GM19395 (cell line): ENCODE measurements around the gene ERC1.

Source experiments
- ATAC-seq: cut with Tn5 transposase; IDR thresholded peaks from one replicate; pipeline ENCODE4 v1.9.1; 2021; ENCODE audit warnings: mild to moderate bottlenecking, moderate library complexity; ENCODE audit not compliant: unreplicated experiment

ERC1 gene

DNA sequence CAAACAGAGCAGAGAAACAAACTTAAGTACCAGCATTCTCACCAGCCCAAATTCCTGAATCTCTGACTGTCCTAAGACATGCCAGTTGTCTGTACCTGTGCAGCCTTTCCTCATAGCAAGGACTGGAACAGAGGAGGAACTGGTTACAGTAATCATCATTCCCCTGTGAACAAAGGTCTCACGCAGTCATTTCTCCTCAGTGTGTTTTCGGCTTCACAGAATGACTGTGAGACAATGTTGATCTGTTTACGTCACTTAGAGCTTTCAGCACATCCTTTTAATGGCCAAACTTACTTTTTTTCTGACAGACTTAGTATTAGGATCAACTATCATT lies 434.3 kb downstream of the ERC1 start:
- no peak for ATAC-seq

DNA sequence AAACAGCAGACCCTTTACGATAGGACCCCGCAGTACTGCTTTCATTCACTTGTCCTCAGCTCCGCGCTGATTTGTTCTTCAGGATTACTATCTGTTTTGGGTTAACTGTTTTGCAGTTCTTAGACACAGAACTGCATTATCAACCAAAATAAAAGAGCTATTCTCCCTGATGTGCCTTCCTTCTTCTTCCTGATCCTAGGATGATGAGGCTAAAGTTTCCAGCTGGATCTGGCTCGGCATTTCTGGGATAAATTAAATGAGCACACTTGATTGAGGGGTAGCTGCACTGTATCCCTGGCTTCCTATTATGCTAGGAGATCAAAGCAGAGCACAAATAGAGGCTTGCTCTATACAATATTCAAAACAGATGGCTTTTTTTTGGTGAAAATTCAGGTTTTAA lies 437.6 kb downstream of the ERC1 start:
- ATAC-seq, result no peak

DNA sequence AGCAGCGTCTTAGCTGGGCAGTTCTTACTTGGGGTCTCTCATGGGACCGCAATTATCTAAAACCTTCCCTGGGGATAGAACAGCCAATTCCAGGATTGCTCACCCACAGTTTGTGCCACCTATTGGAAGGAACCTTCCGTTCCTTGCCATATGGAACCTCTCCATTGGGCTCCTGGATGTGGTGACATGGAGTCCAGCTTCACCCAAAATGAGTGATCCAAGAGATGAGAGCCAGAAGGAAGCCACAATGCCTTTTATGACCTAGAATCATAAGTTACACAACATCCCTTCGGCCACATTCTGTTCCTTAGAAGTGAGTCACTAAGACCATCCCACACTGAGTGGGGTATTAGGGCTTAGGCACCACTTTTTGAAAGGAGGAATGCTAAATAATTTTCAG lies 439.0 kb downstream of the ERC1 start:
- ATAC-seq, result no peak

DNA sequence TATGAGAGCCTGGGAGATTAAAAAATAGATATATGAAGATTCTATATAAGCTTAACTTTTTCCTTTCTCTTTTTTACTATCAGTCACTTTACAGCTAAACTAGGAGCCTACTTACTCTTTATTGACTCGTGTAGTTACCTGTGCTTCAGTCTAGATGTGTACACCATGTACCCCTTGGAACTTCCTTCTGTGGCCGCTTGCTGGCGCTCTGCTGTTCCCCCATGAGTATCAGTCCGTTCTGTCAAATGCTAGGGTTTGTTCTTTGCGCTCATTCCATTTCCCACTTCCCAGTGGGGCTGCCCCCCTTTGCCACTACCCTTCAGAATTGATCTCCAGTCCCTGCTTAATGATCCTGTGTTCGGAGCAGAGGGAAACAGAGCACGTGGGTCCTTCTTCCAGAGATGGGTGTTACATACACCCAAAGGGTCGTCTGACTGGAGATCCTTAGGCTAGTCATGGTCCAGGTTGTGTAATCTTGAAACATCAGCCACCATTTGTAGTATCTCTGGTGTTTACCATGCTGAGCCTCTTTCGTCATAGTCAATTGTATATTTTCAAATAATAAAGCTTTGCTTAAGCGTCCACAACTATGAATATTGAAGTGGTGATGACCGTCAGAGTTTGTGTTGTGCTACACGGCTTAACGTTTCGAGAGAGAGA lies 443.4 kb downstream of the ERC1 start:
- no peak for ATAC-seq

DNA sequence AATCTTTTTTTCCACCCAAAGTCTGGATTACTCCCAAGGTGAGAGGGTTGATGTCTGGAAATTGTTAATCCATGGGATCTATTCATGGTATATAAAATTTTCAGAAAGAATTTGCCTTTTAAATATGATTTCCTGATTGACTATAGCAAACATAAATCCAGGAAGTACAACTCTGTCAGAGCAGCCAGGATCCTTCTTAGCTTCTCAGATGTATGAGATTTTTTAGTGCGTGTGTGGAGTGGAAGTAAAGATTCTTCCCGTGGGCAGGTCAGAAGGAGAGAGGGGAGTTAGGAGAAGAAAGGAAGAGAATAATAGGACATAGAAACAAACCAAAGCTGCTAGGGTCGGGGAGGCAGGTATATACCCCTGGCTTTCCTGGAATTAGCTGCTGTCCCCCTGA lies 444.0 kb downstream of the ERC1 start:
- ATAC-seq, result no peak

DNA sequence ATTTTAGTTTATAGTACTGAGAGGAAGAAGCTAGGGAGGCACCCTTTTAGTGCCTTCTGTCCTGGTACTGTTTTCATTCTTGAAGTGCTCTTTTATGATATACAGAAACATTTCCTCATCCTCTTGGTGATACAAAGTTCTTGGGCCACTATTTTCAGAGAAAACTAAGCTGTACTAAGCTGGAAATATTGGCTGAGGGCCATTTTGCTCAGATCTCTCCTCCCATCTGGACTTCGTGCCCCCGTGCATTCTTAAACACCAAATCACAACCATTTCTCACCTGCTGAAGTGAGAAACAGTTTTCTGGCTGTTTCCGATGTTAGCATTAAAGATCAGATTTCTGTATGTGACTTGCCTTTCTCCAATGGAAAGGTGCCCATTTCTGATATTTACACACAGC lies 444.4 kb downstream of the ERC1 start:
- ATAC-seq, result no peak

- ATAC-seq, result no peak
Observed at GRCh38 chr12:1436015-1436414, 445.0 kb downstream of the ERC1 start.

DNA sequence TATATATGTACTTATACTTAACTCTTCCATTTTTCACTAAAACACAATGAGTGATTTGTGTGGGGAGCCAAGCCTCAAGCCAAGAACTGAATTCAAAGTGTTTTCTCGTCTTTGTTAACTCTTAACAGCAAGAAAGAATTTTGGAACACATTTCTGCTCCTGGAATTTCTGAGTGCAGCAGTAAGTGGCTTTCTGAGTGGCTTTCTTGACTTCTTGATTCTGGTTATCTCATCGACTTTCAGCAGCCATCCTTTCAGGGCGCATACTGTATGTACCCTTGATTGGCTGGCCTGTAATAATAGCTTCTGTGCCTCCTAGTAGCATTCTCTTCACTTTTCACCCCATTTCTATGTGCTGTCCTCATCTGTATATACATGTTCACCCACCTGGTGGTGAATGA lies 446.0 kb downstream of the ERC1 start:
- ATAC-seq, result no peak

GRCh38 chr12:1439201-1439600 lies 448.2 kb downstream of the ERC1 start:
- ATAC-seq, result no peak

DNA sequence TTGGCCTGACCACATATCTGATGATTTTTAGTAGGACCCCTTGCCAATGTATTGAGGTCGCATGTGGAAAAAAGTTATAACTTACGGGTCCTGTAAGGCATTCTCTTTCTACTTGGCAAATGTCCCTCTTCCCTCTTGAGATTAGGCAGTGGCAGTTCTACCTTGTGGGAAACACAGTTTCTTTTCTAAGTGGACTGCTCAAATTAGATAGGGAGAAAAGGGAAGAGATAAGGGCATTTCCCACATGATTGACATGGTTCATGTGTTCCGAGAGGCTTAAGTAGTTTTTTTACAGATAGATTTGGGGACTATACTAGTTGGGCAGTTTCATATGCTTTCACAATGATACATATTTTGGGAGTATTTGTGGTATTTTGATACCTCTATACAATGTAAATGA lies 448.7 kb downstream of the ERC1 start:
- ATAC-seq, result no peak

- ATAC-seq, result no peak
Observed at GRCh38 chr12:1443421-1444141, 452.6 kb downstream of the ERC1 start.

GRCh38 chr12:1444142-1444516 lies 453.1 kb downstream of the ERC1 start:
- ATAC-seq, result no peak

- no peak for ATAC-seq
Observed at GRCh38 chr12:1445807-1446206, 454.8 kb downstream of the ERC1 start.

GRCh38 chr12:1448336-1448735 lies 457.3 kb downstream of the ERC1 start:
- ATAC-seq, result no peak

DNA sequence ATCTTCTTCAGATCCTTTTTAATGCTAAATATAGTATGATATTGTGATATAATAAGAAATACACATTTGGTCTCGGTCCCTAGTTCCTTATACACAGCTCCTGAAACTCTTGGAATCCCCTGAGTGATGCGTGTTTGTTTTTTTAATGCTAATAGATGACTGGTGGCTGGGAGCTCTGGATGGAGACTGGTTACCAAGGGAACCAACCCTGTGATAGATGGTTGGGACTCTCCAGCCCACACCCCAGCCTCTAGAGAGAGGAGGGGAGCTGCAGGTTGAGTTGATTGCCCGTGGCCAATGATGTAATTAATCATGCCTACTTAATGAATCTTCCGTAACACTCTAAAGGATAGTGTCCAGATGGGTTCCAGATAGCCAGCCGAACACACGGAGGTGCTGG lies 462.8 kb downstream of the ERC1 start:
- no peak for ATAC-seq

DNA sequence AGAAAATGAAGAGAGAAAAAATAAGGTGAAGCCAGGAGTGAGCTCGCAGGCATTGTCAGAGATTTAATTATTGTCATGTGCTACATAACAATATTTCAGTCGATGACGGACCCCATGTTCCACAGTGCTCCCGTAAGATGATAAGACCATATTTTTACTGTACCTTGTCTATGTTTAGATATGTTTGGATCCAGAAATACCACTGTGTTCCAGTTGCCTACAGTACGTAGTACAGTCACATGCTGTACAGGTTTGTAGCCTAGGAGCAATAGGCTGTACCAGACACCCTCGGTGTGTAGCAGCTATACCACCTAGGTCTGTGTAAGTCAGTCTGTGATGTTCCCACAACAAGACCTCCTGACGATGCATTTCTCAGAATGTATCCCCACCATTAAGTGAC lies 465.9 kb downstream of the ERC1 start:
- no peak for ATAC-seq

DNA sequence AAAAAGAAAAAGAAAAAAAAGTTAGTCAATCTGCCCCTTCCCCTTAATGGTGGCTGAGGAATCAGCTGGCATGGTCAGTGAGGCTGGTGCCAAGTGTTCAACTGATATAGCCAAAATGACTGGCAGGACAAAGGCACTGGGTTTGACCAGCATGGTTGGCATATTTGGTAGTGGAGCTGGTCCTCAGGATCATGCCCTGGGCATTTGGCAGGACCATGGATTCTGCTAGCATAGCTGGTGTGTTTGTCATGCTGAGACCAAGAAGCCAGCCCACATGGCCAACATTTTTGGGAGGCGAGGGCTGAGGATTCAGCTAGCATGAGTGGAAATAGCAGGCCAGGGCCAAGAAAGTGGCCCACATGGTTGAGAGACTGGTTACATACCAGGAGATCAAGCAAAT lies 466.9 kb downstream of the ERC1 start:
- no peak for ATAC-seq

GRCh38 chr12:1459339-1459738 lies 468.3 kb downstream of the ERC1 start:
- ATAC-seq, result no peak

DNA sequence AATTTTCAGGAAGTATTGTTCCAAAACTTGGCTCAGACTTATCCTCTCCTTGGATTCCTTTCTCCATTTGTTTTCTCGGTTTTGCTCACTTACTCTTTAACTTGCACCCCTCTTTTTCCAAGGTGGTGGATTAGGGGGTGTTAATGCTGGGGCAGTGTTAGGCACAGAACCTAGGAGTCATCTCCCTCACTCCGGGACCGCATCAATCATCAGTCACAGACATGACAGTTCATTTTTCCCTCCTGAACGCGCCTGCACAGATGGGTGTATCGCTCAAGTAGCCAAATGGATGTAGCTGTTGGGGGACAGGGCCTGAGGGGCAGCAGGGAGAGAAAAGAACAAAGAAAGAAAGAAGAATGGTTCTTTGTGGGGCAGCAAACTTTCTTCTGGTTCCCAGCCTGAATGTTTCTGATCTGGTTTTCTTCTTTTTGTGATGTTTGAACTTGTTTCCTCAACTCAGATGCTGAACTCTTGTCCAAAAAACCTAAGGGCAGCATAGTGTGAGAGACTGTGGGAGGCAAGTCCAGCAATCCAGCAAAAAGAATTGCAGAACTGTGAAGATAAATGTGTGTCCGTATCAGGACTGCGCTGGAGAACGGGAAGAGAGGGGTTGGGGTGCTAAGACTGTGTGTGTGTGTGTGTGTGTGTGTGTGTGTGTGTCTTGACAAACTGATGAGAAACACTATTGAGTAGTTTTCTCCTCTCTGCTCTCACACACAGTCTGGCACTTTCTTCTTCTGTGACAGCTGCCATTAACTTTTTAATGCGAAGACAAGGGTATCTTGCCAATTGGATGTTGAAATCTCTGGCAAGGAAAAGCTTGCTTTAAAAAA lies 472.3 kb downstream of the ERC1 start:
- no peak for ATAC-seq

- no peak for ATAC-seq
Observed at GRCh38 chr12:1464925-1465324, 473.9 kb downstream of the ERC1 start.

GRCh38 chr12:1465990-1466389 lies 475.0 kb downstream of the ERC1 start:
- no peak for ATAC-seq

- no peak for ATAC-seq
Observed at GRCh38 chr12:1466481-1467154, 475.6 kb downstream of the ERC1 start.
